Suprapubic skin (tissue), 4 donors: ENCODE results near the gene ST7. TPM values are rescaled to one million over a fixed set of nuclear protein-coding genes. Genes with fewer than 3 reads are reported as not detected.

Experiments used
- DNase-seq, 2 donors: peaks; one replicate each; pipeline ENCODE4 v3.0.0-alpha.2; 2019; ENCODE audit warnings: low spot score in 2 of 2
- H3K27ac ChIP-seq: fragments of 200-600 bp; sonication (generic); one replicate; pipeline ENCODE4 v1.5.1; 2019
- H3K27me3 ChIP-seq: fragments of 200-600 bp; sonication (generic); one replicate; pipeline ENCODE4 v1.5.1; 2019
- H3K36me3 ChIP-seq: fragments of 200-600 bp; sonication (generic); one replicate; pipeline ENCODE4 v1.5.1; 2019
- H3K4me1 ChIP-seq: fragments of 200-600 bp; sonication (generic); one replicate; pipeline ENCODE4 v1.5.1; 2019
- H3K4me3 ChIP-seq: fragments of 200-600 bp; sonication (generic); one replicate; pipeline ENCODE4 v1.5.1; 2019; ENCODE audit warnings: mild to moderate bottlenecking
- H3K9me3 ChIP-seq: fragments of 200-600 bp; sonication (generic); one replicate; pipeline ENCODE4 v1.5.1; 2019
- EP300 ChIP-seq: sonication (generic); formaldehyde crosslinking; IDR thresholded peaks from one replicate; pipeline ENCODE4 v1.6.1; 2017; ENCODE audit warnings: antibody characterized with exemption
- POLR2A ChIP-seq, 2 donors: fragments of 450-650 bp; IDR thresholded peaks; one replicate each; pipeline ENCODE4 v1.6.1; 2017; ENCODE audit warnings: antibody characterized with exemption in 2 of 2, mild to moderate bottlenecking in 2 of 2, moderate library complexity in 2 of 2
- POLR2AphosphoS5 ChIP-seq, 3 donors: sonication (generic); formaldehyde crosslinking; IDR thresholded peaks; one replicate each; pipeline ENCODE4 v1.6.1; 2017; ENCODE audit warnings: antibody characterized with exemption in 3 of 3
- WGBS: methylation state at CpG from one replicate; pipeline ENCODE4 v1.1.5; 2018; 5-methylcytosine and 5-hydroxymethylcytosine counted together
- total RNA-seq, 4 donors: library from RNA; depleted of rRNA; stranded (reverse); fragments of >200 nt; gene quantifications; one replicate each; pipeline ENCODE4 v1.1.0, GENCODE V29; 2016
- TF ChIP-seq, protein P1 (sequence below), 2 donors: fragments of 200-600 bp in 1 of 2; fragments of 450-650 bp in 1 of 2; sonication (generic) in 1 of 2; IDR thresholded peaks; one replicate each; pipeline ENCODE4 v1.5.1; 2016 to 2019; ENCODE audit warnings: antibody characterized with exemption in 2 of 2, mild to moderate bottlenecking in 1 of 2, moderate library complexity in 1 of 2

Gene ST7
- total RNA-seq, 4 donors from 2014 or later = 13.1 to 28.2 (median 18.6) TPM

DNA sequence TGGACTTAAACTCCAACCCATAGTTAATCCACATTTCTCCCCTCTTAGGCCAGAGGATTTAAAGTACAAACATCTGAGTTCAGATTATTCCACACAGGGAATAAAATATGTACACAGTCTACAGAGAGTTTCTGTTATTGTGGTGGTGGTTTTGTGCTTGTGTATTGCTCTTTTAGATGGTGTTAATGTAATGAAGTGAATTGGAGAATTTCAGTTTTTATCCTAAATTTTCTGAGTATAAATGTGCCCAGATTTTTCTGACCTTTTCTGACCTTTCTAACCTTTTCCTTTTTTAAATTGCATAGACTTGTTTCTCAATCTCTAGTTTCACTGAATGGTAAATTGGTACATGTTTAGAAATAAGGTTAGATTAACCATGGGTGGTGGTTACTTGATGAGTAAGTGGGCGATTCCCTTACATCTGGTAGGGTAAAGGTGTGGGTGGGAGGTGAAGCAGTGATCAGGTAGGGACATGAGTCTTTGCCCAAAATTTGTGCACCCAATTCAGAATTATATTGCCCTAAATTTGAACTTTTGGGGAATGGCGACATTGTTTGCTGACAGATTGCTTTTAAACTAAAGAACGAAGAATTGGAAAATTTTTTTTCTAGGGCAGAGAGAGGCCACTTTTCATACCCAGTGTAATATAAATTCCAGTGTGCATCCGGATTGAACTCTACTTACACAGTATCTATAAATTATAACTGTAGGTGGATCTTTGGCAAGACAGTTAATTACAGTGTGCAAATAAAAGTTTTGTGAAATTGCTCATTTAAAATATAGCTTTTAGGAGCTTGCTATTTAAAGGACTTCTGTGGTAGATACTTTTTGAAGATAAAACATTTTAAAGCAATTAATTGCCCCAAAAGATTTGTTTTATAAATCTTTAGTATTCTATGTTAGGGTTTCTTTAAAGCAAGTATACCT lies 62.2 kb downstream of the ST7 start:
- WGBS = 50% methylated on average over 4 of the region's 4 CpGs
- no peak for DNase-seq
- peaks cover 18% of the 10 kb centered on the region for H3K4me1 ChIP-seq
- no peaks in the 10 kb centered on the region for H3K36me3 ChIP-seq
- no peaks in the 10 kb centered on the region for H3K9me3 ChIP-seq
- H3K27ac ChIP-seq = no peak overlapping the region
- no peaks in the 10 kb centered on the region for H3K27me3 ChIP-seq
- H3K4me3 ChIP-seq = no peak overlapping the region
- TF ChIP-seq POLR2AphosphoS5 (IDR thresholded peaks at IDR 0.05) (no peak), POLR2A (IDR thresholded peaks at IDR 0.05) (no peak)

GRCh38 chr7:117017017-117017451 lies 63.7 kb downstream of the ST7 start:
- Histone ChIP-seq H3K27me3 (no peaks in the 10 kb centered on the region), H3K4me1 (peaks cover 21% of the 10 kb centered on the region), H3K4me3 (no peak overlapping the region), H3K9me3 (no peaks in the 10 kb centered on the region), H3K27ac (no peak overlapping the region), H3K36me3 (no peaks in the 10 kb centered on the region)
- TF ChIP-seq POLR2A (IDR thresholded peaks at IDR 0.05) (no peak), POLR2AphosphoS5 (IDR thresholded peaks at IDR 0.05) (no peak), EP300 (no peak)
- TF ChIP-seq, protein P1, sequence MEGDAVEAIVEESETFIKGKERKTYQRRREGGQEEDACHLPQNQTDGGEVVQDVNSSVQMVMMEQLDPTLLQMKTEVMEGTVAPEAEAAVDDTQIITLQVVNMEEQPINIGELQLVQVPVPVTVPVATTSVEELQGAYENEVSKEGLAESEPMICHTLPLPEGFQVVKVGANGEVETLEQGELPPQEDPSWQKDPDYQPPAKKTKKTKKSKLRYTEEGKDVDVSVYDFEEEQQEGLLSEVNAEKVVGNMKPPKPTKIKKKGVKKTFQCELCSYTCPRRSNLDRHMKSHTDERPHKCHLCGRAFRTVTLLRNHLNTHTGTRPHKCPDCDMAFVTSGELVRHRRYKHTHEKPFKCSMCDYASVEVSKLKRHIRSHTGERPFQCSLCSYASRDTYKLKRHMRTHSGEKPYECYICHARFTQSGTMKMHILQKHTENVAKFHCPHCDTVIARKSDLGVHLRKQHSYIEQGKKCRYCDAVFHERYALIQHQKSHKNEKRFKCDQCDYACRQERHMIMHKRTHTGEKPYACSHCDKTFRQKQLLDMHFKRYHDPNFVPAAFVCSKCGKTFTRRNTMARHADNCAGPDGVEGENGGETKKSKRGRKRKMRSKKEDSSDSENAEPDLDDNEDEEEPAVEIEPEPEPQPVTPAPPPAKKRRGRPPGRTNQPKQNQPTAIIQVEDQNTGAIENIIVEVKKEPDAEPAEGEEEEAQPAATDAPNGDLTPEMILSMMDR (IDR thresholded peaks at IDR 0.05) = no peak
- DNase-seq = no peak
- 58% methylated on average over 4 of the region's 4 CpGs for WGBS

DNA sequence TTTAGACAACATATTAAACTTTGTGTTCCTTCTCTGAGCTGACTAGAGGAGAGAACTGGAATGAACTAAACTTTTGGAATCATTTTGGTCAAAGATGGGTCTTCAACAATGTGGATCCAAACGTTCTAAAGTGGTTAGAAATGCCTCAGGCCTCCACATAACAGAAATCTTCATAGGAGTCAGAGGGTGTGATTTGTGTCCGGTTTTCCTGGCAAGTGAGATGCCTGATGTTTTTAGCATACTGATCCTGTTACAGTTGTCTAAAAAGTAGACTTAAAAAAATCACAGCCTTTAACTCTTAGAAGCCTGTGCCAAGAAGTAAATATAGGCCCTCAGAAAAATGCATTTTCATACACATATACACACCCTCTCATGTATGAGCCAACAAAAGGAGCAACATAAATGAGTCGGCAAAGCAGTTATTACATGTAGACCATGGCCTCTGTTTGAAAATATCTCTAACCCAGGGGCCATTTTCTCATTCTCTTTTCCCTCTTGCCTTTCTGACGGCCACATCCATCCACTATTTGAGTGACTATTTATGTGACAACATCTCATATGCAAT lies 64.5 kb downstream of the ST7 start:
- 41% methylated on average over 4 of the region's 4 CpGs for WGBS
- peaks cover 21% of the 10 kb centered on the region for H3K4me1 ChIP-seq
- H3K27ac ChIP-seq = no peak overlapping the region
- H3K36me3 ChIP-seq = no peaks in the 10 kb centered on the region
- no peaks in the 10 kb centered on the region for H3K9me3 ChIP-seq
- no peaks in the 10 kb centered on the region for H3K27me3 ChIP-seq
- no peak for DNase-seq
- no peak overlapping the region for H3K4me3 ChIP-seq
- TF ChIP-seq EP300 (no peak), POLR2A (IDR thresholded peaks at IDR 0.05) (no peak), POLR2AphosphoS5 (IDR thresholded peaks at IDR 0.05) (no peak)
- TF ChIP-seq, protein P1 (IDR thresholded peaks at IDR 0.05) = no peak

DNA sequence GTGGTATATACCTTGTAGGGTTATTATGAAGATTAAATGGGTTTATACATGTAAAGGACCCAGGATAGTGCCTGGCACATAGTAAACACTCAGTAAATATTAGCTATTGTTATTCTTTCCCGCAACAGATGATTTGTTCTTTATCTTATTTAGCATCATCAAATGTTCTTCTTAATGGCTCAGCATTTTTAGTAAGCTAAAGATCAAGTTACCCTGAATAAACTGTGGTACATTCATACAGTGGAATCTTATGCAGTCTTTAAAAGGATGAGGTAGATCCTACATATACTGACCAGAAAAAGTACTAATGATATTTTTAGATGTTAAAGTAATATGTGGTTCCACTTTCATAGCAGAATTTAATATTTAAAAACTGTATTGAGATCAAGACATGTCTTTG lies 65.4 kb downstream of the ST7 start:
- Histone ChIP-seq H3K27ac (no peak overlapping the region), H3K27me3 (no peaks in the 10 kb centered on the region), H3K36me3 (no peaks in the 10 kb centered on the region), H3K9me3 (no peaks in the 10 kb centered on the region), H3K4me3 (no peak overlapping the region), H3K4me1 (peaks cover 21% of the 10 kb centered on the region)
- TF ChIP-seq POLR2AphosphoS5 (IDR thresholded peaks at IDR 0.05) (no peak), POLR2A (IDR thresholded peaks at IDR 0.05) (no peak), EP300 (no peak)
- TF ChIP-seq, protein P1 (IDR thresholded peaks at IDR 0.05) = no peak
- no peak for DNase-seq
- 86% methylated on average over 1 of the region's 1 CpG for WGBS

DNA sequence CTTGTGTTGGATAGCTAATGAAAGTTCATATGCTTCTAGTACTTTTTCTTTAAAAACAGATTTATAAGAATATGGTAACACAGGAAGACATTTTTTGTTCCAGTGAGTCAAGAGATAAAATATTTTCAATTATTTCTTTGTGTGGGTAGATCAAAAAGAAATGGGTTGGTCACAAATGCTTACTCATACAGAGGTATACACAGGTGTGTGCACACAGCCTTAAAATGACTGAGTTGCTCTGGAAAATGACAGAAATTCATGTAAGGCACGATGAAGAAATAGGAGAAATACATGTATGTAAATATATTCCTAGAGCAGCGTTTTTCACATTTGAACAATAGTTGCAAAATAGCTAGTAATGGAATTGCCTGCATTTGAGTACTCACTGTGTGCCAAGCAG lies 66.0 kb downstream of the ST7 start:
- Histone ChIP-seq H3K4me3 (no peak overlapping the region), H3K27me3 (no peaks in the 10 kb centered on the region), H3K27ac (no peak overlapping the region), H3K4me1 (peaks cover 21% of the 10 kb centered on the region), H3K9me3 (no peaks in the 10 kb centered on the region), H3K36me3 (no peaks in the 10 kb centered on the region)
- 84% methylated on average over 2 of the region's 2 CpGs for WGBS
- TF ChIP-seq POLR2AphosphoS5 (IDR thresholded peaks at IDR 0.05) (no peak), POLR2A (IDR thresholded peaks at IDR 0.05) (no peak), EP300 (no peak)
- TF ChIP-seq, protein P1 (IDR thresholded peaks at IDR 0.05) = no peak
- no peak for DNase-seq
